PC-3 (cell line): ENCODE results near the gene PXT1. TPM values are rescaled to one million over a fixed set of nuclear protein-coding genes. Genes with fewer than 3 reads are reported as not detected.
"Not testable (repeated sequence)": the region's sequence is repeated elsewhere in the genome, so short reads cannot be mapped to it uniquely, and the experiment has no call there.

ENCODE experiments used
- ATAC-seq: fragments of 200-7000 bp; cut with Tn5 transposase; 2 replicates; pipeline ENCODE4 v1.9.1; 2020; ENCODE audit warnings: mild to moderate bottlenecking, moderate library complexity
- BruUV-seq: library from RNA; stranded (reverse); fragments of 400-500 nt; replicated peaks from 2 replicates; lab custom pipeline; 2021; lab: Mats Ljungman, UMichigan
- CTCF ChIA-PET: fragments of 300-600 bp; sonication (Branson Sonifier 250); formaldehyde crosslinking; loops from one replicate; lab custom pipeline; 2022; ENCODE audit warnings: antibody characterized with exemption; lab: Charles Lee
- POLR2A ChIA-PET: fragments of 300-600 bp; sonication (Branson Sonifier 250); formaldehyde crosslinking; loops from one replicate; lab custom pipeline; 2022; ENCODE audit warnings: antibody characterized with exemption; ENCODE audit not compliant: unreplicated experiment; lab: Charles Lee
- DNase-seq: peaks from one replicate; pipeline ENCODE4 v3.0.0-alpha.2; 2015
- H2AFZ ChIP-seq: fragments of 300-600 bp; sonication (generic); 2 replicates; pipeline ENCODE4 v1.6.0; 2016; ENCODE audit warnings: antibody characterized with exemption, low read length
- H3F3A ChIP-seq: fragments of 300-600 bp; sonication (generic); one replicate; pipeline ENCODE4 v1.6.0; 2017; ENCODE audit warnings: antibody characterized with exemption, low read length, control low read depth, mild to moderate bottlenecking; ENCODE audit not compliant: unreplicated experiment
- H3K27ac ChIP-seq: fragments of 300-600 bp; sonication (generic); 2 replicates; pipeline ENCODE4 v1.5.1; 2016; ENCODE audit warnings: mild to moderate bottlenecking, low read length
- H3K27me3 ChIP-seq: fragments of 300-600 bp; sonication (generic); 2 replicates; pipeline ENCODE4 v1.6.1; 2016; ENCODE audit warnings: low read length, mixed read lengths
- H3K36me3 ChIP-seq: fragments of 300-600 bp; sonication (generic); 2 replicates; pipeline ENCODE4 v1.6.1; 2016; ENCODE audit warnings: low read depth, mixed run types, low read length, mixed read lengths
- H3K4me1 ChIP-seq: fragments of 300-600 bp; sonication (generic); 2 replicates; pipeline ENCODE4 v1.5.1; 2016; ENCODE audit warnings: low read length; ENCODE audit not compliant: insufficient read depth
- H3K4me2 ChIP-seq: fragments of 300-600 bp; sonication (generic); 2 replicates; pipeline ENCODE4 v1.6.0; 2016; ENCODE audit warnings: low read length
- H3K4me3 ChIP-seq: fragments of 300-600 bp; sonication (generic); 2 replicates; pipeline ENCODE4 v1.5.1; 2016; ENCODE audit warnings: mild to moderate bottlenecking, low read length, mixed read lengths
- H3K79me2 ChIP-seq: fragments of 300-600 bp; sonication (generic); 2 replicates; pipeline ENCODE4 v1.6.1; 2017; ENCODE audit warnings: low read length, mixed read lengths
- H3K9ac ChIP-seq: fragments of 300-600 bp; sonication (generic); 2 replicates; pipeline ENCODE4 v1.6.0; 2016; ENCODE audit warnings: mild to moderate bottlenecking, low read length
- H3K9me2 ChIP-seq: fragments of 300-600 bp; sonication (generic); replicated peaks from 2 replicates; pipeline ENCODE4 v1.6.1; 2016; ENCODE audit warnings: mixed run types, low read length, mixed read lengths
- H3K9me3 ChIP-seq: fragments of 300-600 bp; sonication (generic); 2 replicates; pipeline ENCODE4 v1.6.1; 2016; ENCODE audit warnings: low read length, mixed read lengths
- H4K20me1 ChIP-seq: fragments of 300-600 bp; sonication (generic); 2 replicates; pipeline ENCODE4 v1.6.1; 2016; ENCODE audit warnings: low read length, mixed read lengths
- CTCF ChIP-seq: fragments of 300-600 bp; sonication (generic); conservative IDR thresholded peaks from 2 replicates; pipeline ENCODE4 v1.5.1; 2017; ENCODE audit warnings: antibody characterized with exemption, low read depth, mild to moderate bottlenecking, low read length
- EZH2 ChIP-seq: fragments of 300-600 bp; sonication (generic); IDR thresholded peaks from one replicate; pipeline ENCODE4 v1.6.1; 2017; ENCODE audit warnings: antibody characterized with exemption, mild to moderate bottlenecking, low read length; ENCODE audit not compliant: unreplicated experiment
- EZH2phosphoT487 ChIP-seq: fragments of 300-600 bp; sonication (generic); IDR thresholded peaks from 2 replicates; pipeline ENCODE4 v1.6.1; 2018; ENCODE audit warnings: mild to moderate bottlenecking, antibody characterized with exemption, low read length, borderline replicate concordance
- intact Hi-C: fragments of 100-400 bp; cut with micrococcal nuclease; formaldehyde crosslinking; loops from 2 replicates; pipeline ENCODE4 v1.9.0; 2023
- total RNA-seq: library from RNA; depleted of rRNA; stranded (reverse); fragments of >200 nt; gene quantifications from 2 replicates; pipeline ENCODE4 v1.2.3, GENCODE V29; 2014

The PXT1 gene
- total RNA-seq, 1 experiment from 2014 or later: not detected

GRCh38 chr6:36413489-36414480 is 28.9 kb downstream of the PXT1 start:
- Histone ChIP-seq H3K4me2 (no peak overlapping the region), H3K79me2 (no peaks in the 10 kb centered on the region), H3K9ac (no peak overlapping the region), H3K9me3 (no peaks in the 10 kb centered on the region), H3K36me3 (no peaks in the 10 kb centered on the region), H3K4me1 (no peaks in the 10 kb centered on the region), H3K9me2 (no peaks in the 10 kb centered on the region), H3K27ac (no peak overlapping the region), H3F3A (no peaks in the 10 kb centered on the region), H4K20me1 (no peaks in the 10 kb centered on the region), H3K4me3 (no peak overlapping the region), H3K27me3 (no peaks in the 10 kb centered on the region), H2AFZ (no peak overlapping the region)
- ChIA-PET POLR2A (no interaction called here), CTCF (no interaction called here)
- TF ChIP-seq CTCF: no peak
- TF ChIP-seq EZH2phosphoT487: no peak
- no peak for TF ChIP-seq EZH2
- intact Hi-C loops: no loop called here
- no TSS peak for BruUV-seq
- no peak for DNase-seq
- ATAC-seq: no peak

GRCh38 chr6:36409718-36410117 is 32.9 kb downstream of the PXT1 start:
- ATAC-seq, CTCF ChIA-PET, H3K9ac ChIP-seq, H4K20me1 ChIP-seq, H3K4me3 ChIP-seq, DNase-seq, H3K9me3 ChIP-seq, H3K9me2 ChIP-seq, H2AFZ ChIP-seq, H3F3A ChIP-seq, intact Hi-C loops, H3K27me3 ChIP-seq, H3K79me2 ChIP-seq, POLR2A ChIA-PET, BruUV-seq, H3K4me1 ChIP-seq, H3K36me3 ChIP-seq, H3K4me2 ChIP-seq, H3K27ac ChIP-seq: not testable (repeated sequence)

GRCh38 chr6:36404164-36404563 is 38.5 kb downstream of the PXT1 start:
- Histone ChIP-seq H3K9ac (no peak overlapping the region), H3K9me2 (no peaks in the 10 kb centered on the region), H3F3A (no peaks in the 10 kb centered on the region), H3K27me3 (no peaks in the 10 kb centered on the region), H3K27ac (no peak overlapping the region), H3K79me2 (no peaks in the 10 kb centered on the region), H3K9me3 (no peaks in the 10 kb centered on the region), H3K4me3 (no peak overlapping the region), H3K4me1 (no peaks in the 10 kb centered on the region), H4K20me1 (no peaks in the 10 kb centered on the region), H3K36me3 (no peaks in the 10 kb centered on the region), H3K4me2 (no peak overlapping the region), H2AFZ (no peak overlapping the region)
- BruUV-seq: no TSS peak
- no peak for TF ChIP-seq EZH2
- ChIA-PET POLR2A (no interaction called here), CTCF (no interaction called here)
- ATAC-seq (no peak), DNase-seq (no peak)
- intact Hi-C loops: no loop called here
